GM19468 (cell line): ENCODE measurements around the gene ASPHD2.

Source experiments
- ATAC-seq: cut with Tn5 transposase; IDR thresholded peaks from one replicate; pipeline ENCODE4 v1.9.1; 2021; ENCODE audit warnings: mild to moderate bottlenecking, moderate library complexity, moderate number of reproducible peaks; ENCODE audit not compliant: unreplicated experiment; ENCODE audit errors: extremely low read depth

The ASPHD2 gene

DNA sequence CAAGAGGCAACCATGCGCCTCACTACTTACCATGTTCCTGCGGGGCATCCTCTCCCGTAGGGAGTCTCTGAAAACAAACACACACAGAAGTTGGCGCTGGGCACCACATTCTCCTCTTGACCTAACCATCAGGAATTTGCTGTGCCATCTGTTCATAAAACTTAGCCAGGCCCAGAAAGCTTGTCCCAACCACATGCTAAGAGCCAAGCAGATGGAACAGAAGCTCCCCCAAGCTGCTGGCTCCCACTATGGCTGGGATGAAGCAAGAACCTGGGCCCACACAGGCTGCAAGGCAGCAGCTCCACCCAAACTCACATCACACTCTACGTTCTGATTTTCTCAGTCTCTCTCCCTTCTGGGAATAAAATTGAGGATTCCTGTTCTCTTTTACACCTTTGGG is 37.1 kb downstream of the ASPHD2 start:
- ATAC-seq: no peak

GRCh38 chr22:26470807-26471206 is 41.7 kb downstream of the ASPHD2 start:
- no peak for ATAC-seq

- ATAC-seq: no peak
Observed at GRCh38 chr22:26471522-26471921, 42.5 kb downstream of the ASPHD2 start.

GRCh38 chr22:26474682-26475081 is 45.6 kb downstream of the ASPHD2 start:
- no peak for ATAC-seq

DNA sequence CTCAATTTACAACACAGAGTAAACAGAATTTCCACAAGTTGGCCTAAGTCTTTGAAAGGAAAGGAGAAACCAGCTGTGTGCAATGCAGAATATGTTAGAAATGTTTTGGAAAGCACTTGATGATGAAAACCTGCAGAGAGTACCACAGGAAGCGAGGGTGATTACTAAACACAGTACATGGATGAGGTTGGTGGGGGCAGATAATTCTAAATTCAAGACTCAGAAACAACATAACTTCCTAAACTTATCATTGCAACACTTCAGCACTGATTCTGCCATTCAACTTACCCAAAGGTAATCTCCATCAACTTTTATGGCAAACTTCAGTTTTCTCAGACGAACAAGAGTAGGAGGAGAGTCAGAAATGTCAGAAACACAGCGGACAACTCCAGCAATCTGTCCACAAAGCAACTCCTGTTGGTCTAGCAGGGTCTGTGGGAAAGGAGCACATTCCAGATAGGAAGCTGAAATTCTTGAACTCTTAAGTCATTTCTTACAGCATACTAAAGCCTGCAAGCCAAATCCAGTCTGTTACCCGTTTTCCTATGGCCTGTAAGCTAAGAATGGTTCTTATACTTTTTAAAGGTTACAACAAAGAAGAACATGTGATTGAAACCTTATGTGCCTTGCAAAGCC is 47.8 kb downstream of the ASPHD2 start:
- ATAC-seq: no peak

DNA sequence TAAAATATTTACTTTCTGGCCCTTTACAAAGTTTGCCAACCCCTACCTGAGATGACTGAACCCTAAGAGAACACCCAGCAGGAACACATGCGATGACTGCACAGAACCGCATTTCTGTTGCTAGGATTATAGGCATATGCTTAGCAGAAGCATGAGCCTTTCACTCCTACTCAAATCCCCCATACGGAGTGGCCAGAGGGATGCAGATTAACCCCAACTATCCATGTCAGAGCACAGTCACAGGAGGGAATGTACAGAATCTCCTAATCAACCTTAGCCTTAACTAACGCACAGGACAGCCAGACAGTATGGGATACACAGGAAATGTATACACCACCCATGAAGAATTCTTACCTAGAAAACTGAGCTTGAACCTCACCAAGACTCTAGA is 48.3 kb downstream of the ASPHD2 start:
- no peak for ATAC-seq

DNA sequence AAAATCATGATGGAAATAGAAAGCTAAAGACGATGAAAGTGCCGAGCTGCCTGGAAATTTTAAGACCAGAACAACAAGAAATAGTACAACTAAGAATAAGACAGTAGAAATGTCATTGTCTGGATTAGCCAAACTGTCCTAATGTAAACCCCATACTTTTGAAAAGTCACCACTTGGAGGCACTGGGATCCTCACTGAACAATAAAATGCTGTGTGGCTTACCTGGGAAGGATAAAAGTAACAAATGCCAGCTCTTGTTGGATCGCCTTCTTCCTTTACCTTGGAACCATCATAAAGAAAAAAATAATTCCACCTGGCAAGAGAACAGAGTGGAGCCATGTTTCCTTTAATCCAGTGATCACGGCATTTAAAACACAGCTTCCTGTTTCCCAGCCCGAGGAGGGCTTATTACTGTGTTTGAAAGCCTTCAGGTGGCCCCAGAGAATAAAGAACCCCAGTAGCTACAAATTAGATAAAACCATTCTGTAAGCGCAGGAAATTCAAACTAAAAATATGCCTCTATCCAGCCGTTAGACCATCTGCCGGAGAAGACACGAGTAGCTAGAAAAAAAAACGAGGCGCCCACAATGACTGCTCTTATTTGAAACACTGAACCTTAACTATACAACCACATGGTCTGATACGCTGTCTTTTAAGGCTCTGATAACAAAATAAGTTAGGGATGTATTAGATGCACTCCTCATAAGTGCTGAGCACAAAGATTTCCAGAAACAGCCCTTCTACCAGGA is 50.2 kb downstream of the ASPHD2 start:
- no peak for ATAC-seq

- ATAC-seq: no peak
Observed at GRCh38 chr22:26479792-26480610, 50.9 kb downstream of the ASPHD2 start.

DNA sequence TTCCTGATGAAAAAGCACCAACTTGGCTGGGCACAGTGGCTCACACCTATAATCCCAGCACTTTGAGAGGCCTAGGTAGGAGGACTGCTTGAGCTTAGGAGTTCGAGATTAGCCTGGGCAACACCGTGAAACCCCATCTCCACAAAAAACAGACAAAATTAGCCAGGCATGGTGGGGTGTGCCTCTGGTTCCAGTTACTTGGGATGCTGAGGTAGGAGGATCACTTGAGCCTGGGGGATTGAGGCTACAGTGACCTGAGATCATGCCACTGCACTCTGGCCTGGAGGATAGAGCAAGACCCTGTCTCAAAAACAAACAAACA is 51.5 kb downstream of the ASPHD2 start:
- ATAC-seq: no peak

DNA sequence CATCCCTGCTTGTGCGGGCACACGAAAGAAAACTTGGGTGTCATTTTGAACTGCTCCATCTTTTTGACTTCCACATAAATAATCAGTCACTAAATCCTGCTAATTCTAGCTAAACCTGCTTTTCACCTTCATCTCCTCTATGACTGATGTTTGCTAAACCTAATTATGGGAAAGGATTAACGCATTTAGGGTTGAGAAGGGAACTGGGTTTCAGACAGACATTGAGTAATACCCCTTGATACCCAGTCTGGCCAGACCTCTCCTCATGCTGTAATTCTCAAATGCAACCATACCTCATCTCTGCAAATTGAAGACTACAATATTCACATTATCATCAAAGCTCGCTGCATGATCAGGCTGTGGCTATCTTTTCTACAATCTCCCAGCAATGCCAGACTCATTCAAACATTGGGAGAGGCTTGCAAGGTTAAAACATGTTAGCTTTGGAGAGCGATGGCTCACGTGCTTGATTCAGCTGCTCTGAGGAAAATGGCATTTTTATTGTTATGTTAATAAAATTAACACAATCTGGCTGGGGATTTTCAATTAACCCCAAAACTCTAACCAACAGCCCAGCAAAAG is 52.1 kb downstream of the ASPHD2 start:
- no peak for ATAC-seq

DNA sequence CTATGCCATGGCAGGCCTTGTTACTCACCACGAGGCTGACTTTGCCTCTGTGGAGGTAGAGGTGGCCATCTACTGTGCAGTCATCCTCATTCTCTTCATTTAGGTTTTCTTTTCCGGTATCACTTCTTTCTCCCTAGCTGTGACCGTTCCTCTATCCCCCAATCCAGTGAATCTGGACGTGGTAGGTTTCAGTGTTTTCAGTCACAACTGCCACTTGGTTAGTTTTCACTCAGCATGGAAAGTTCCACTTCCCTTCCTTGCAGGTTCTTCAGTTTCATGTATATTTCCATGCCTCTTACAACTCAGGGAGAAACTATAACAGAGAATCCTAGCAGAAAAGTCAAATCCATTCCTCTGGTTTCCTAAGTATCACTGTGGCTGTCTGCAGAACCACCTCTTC is 52.6 kb downstream of the ASPHD2 start:
- no peak for ATAC-seq

DNA sequence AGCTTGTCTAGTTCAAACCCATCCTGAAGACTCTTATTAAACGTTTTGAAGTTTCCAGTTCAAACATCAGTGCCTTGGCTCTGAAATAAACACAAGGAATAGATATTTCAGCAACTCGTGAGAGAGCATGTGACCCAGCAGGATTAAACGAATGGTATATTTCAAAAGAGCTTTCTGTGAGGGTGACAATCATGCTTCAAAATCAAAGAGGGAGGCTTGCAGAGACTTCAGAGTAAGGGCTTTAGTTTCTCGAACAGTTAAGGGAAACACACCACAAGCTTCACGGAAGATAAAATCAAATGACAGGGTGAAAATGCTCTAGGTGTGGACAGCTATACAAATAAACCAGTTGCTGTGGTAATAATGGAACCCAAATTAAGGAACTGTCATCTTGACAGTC is 53.1 kb downstream of the ASPHD2 start:
- no peak for ATAC-seq

DNA sequence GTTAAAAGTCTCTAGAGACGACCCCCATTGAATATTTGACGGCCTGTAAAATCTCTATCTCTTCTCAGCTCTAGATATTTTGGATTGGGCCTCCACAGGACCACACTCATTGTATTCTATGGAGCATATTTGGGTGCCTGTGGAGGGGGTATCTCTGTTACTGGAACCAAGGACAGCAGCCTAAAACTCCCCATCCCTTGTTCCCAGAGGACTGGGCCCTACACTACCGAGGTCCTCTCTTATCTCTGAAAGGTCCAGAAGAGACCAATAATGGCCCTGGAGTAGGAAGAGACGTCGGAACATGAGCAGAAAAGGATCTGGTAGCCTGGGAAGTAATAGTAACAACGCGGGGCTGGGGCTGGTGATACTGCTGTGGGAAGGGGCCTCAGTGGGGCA is 54.0 kb downstream of the ASPHD2 start:
- no peak for ATAC-seq

DNA sequence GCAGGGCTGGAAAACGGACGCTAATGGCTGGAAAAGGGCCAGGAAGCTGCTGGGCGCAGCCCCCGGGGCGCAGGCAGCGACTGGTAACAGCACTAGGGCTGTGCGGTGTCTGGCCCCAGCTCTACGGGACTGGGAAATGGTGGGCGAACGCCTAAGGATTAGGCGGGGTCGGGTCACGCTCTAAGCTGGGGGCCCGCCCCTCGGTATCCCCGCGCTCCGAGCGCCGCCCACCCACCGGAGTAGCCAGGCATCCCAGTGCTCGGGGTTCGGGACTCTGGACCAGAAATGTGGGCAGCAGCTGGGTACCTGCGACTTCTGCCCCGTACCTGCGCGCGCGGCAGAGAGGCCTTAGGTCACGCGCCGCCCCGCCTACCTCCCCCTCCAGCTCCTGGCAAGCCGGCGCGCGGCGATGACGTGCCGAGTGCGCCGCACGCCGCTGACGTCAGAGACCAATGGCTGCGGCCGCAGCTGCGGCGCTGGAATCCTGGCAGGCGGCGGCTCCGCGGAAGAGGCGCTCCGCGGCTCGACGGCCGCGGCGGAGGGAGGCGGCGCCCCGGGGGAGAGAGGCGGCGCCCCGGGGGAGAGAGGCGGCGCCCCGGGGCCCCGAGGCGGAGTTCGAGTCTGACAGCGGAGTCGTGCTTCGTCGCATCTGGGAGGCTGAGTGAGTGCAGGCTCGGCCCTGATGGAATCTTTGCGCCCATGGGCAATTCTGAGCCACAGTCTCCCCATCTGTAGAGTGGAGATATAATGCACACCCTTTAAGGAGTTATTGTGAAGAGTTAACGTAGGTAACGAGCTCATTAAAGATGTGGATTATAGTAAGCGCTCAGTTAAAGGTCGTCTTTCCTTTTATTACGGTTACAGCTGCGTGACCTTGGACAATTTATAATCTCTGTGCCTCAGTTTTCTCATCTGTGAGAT is 54.6 kb downstream of the ASPHD2 start, which contains the start of the genes HPS4 and SRRD:
Gene HPS4 (minus strand): TSS at position 345 of the 921 bp plus-strand sequence. CDS start 2,021 bp downstream, outside the sequence.
Gene SRRD (plus strand): TSS at position 439 of the 921 bp plus-strand sequence. CDS start 14 bp downstream, at position 453.
- ATAC-seq: peak; percentile 50

GRCh38 chr22:26484360-26484706 is 55.3 kb downstream of the ASPHD2 start:
- ATAC-seq: no peak

GRCh38 chr22:26485013-26485412 is 56.0 kb downstream of the ASPHD2 start:
- ATAC-seq: no peak

- ATAC-seq: no peak
Observed at GRCh38 chr22:26485806-26486390, 56.8 kb downstream of the ASPHD2 start.

GRCh38 chr22:26486394-26486793 is 57.3 kb downstream of the ASPHD2 start:
- no peak for ATAC-seq

GRCh38 chr22:26487996-26488395 is 58.9 kb downstream of the ASPHD2 start:
- no peak for ATAC-seq
